Natural killer cell (primary cell): ENCODE measurements around the gene MTAP. TPM values are rescaled to one million over a fixed set of nuclear protein-coding genes. Genes with fewer than 3 reads are reported as not detected.

Experiments
- ATAC-seq, 3 donors: fragments of 150-1000 bp in 2 of 3; fragments of 200-7000 bp in 1 of 3; cut with Tn5 transposase; 1 replicate in 1 of 3; 2 replicates in 2 of 3; pipeline ENCODE4 v1.10.0; 2021; ENCODE audit warnings: mild to moderate bottlenecking in 2 of 3, moderate library complexity in 2 of 3
- DNase-seq, 2 donors: peaks; one replicate each; pipeline versions ENCODE4 v3.0.0 to v3.0.0-alpha.2; 2013 to 2021; ENCODE audit warnings: mixed read lengths in 1 of 2
- H3K27ac ChIP-seq: one replicate; pipeline ENCODE4 v1.5.1; 2013; ENCODE audit warnings: mild to moderate bottlenecking, low read length
- H3K27me3 ChIP-seq: one replicate; pipeline ENCODE4 v1.6.1; 2013; ENCODE audit warnings: low read length; ENCODE audit not compliant: control insufficient read depth, insufficient read depth
- H3K36me3 ChIP-seq: one replicate; pipeline ENCODE4 v1.6.1; 2013; ENCODE audit warnings: low read length; ENCODE audit not compliant: control insufficient read depth, insufficient read depth
- H3K4me1 ChIP-seq: one replicate; pipeline ENCODE4 v1.6.1; 2013; ENCODE audit warnings: low read length; ENCODE audit not compliant: control insufficient read depth, insufficient read depth
- H3K4me3 ChIP-seq: one replicate; pipeline ENCODE4 v1.5.1; 2013; ENCODE audit warnings: low read length
- H3K9me3 ChIP-seq: one replicate; pipeline ENCODE4 v1.6.1; 2013; ENCODE audit warnings: low read length; ENCODE audit not compliant: control insufficient read depth, insufficient read depth
- H3K27ac Mint-ChIP-seq, 2 donors: one replicate each; pipeline ENCODE4 v1.8.0; 2022; ENCODE audit warnings: mild to moderate bottlenecking in 2 of 2, mixed read lengths in 2 of 2, moderate library complexity in 1 of 2
- H3K27me3 Mint-ChIP-seq, 2 donors: one replicate each; pipeline ENCODE4 v1.8.0; 2022; ENCODE audit warnings: low read depth in 2 of 2, mixed read lengths in 2 of 2
- H3K36me3 Mint-ChIP-seq: one replicate; pipeline ENCODE4 v1.8.0; 2022; ENCODE audit warnings: mixed read lengths
- H3K4me1 Mint-ChIP-seq, 2 donors: one replicate each; pipeline ENCODE4 v1.8.0; 2022; ENCODE audit warnings: mixed read lengths in 2 of 2
- H3K4me3 Mint-ChIP-seq: one replicate; pipeline ENCODE4 v1.8.0; 2022; ENCODE audit warnings: mild to moderate bottlenecking, moderate library complexity, mixed read lengths
- H3K9me3 Mint-ChIP-seq, 2 donors: one replicate each; pipeline ENCODE4 v1.8.0; 2022; ENCODE audit warnings: mixed read lengths in 2 of 2
- WGBS: methylation state at CpG from one replicate; pipeline ENCODE4 v1.1.7; 2013; ENCODE audit warnings: missing lambda C conversion rate; ENCODE audit not compliant: insufficient coverage; 5-methylcytosine and 5-hydroxymethylcytosine counted together
- intact Hi-C: fragments of 100-400 bp; cut with micrococcal nuclease; formaldehyde crosslinking; loops from one replicate; pipeline ENCODE4 v1.14.2; 2022
- total RNA-seq, 4 donors: library from RNA; stranded (reverse); fragments of 120-200 nt in 1 of 4; gene quantifications; one replicate each; pipeline versions ENCODE4 v1.2.3 to v1.2.4, GENCODE V29; 2013 to 2022
- TF ChIP-seq, protein P1 (sequence below): fragments of 200-600 bp; IDR thresholded peaks from one replicate; pipeline ENCODE4 v1.8.0; 2022; ENCODE audit warnings: antibody characterized with exemption

MTAP gene
- total RNA-seq, 3 donors from 2014 or later (not counting 1 experiment from before 2014, with no cell fraction given) = 19.4 to 20.7 (median 19.6) TPM

DNA sequence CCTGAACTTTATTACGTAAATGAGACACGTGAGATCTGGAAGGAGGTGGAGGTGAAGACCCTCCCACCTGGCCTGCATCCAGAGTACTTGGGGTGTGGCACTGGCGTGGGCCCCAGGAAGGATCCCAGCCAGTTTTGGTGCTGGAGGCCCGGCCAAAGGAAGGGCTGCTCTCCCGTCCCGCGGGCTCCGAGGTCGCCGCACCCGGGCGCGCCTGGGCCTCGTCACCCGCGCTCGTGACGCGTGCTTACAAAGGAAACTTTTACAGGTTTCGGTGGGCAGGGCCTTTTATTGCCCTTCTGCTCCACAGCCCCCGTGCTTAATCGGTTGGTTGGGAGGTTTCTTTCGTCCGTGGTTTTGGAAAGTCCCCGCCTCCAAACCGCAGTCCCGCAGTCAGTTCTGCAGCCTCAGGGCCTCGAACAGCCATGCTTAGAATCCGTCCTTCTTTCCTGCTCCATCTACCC is 162.5 kb downstream of the MTAP start:
- H3K36me3 Mint-ChIP-seq = peaks cover 18% of the 10 kb centered on the region
- H3K4me1 Mint-ChIP-seq = peaks cover 28 to 35% of the 10 kb centered on the region in 2 donors
- Histone ChIP-seq H3K4me3 (no peak overlapping the region), H3K27ac (no peak overlapping the region), H3K9me3 (peaks cover 25% of the 10 kb centered on the region), H3K36me3 (no peaks in the 10 kb centered on the region), H3K4me1 (peaks cover 26% of the 10 kb centered on the region), H3K27me3 (peaks cover 81% of the 10 kb centered on the region)
- peak overlapping the region in 1 of 2 donors; percentile 54 for H3K27ac Mint-ChIP-seq
- peaks cover 80 to 96% of the 10 kb centered on the region in 2 donors for H3K27me3 Mint-ChIP-seq
- intact Hi-C loops = loop anchor here (5.0 kb wide), 1 partner anchor 42 kb away; the partner anchor contains the start of gene CDKN2B
- peak overlapping the region; percentile 61 for H3K4me3 Mint-ChIP-seq
- DNase-seq (peak; percentile 49 to 84), ATAC-seq (peak; percentile 67 to 76 (median 72))
- TF ChIP-seq, protein P1, sequence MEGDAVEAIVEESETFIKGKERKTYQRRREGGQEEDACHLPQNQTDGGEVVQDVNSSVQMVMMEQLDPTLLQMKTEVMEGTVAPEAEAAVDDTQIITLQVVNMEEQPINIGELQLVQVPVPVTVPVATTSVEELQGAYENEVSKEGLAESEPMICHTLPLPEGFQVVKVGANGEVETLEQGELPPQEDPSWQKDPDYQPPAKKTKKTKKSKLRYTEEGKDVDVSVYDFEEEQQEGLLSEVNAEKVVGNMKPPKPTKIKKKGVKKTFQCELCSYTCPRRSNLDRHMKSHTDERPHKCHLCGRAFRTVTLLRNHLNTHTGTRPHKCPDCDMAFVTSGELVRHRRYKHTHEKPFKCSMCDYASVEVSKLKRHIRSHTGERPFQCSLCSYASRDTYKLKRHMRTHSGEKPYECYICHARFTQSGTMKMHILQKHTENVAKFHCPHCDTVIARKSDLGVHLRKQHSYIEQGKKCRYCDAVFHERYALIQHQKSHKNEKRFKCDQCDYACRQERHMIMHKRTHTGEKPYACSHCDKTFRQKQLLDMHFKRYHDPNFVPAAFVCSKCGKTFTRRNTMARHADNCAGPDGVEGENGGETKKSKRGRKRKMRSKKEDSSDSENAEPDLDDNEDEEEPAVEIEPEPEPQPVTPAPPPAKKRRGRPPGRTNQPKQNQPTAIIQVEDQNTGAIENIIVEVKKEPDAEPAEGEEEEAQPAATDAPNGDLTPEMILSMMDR = no peak
- 1% methylated on average over 29 of the region's 29 CpGs for WGBS
- peaks cover 0 to 8% of the 10 kb centered on the region in 2 donors for H3K9me3 Mint-ChIP-seq

DNA sequence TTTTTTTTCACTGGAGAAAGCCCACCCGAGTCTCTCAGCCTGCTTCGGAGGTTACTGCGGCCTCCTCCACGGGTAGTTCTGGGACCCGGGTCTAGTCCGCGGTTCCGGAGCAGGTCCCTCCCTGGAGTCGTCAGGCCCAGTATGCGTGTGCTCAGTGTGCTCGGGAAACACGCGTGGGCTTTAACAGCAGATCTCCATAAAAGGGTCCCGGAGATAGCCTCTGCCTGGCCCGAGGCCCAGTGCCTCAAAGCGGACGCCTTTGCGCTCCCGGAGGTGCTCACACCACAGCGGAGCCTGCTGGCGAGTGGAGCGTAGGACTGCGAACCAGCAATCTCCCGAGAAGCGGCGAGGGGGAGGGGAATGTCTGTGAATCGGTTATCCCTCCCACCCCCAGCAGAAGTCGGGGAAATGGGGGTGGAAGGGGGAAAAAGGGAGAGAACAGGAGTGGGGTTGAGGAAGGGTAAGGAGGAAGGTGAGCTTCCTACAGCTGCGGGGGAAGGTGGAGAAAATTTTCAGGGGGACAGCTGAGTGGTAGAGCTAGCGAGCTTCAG is 163.0 kb downstream of the MTAP start:
- H3K36me3 ChIP-seq = no peaks in the 10 kb centered on the region
- intact Hi-C loops = loop anchor here (5.0 kb wide), 1 partner anchor 42 kb away; the partner anchor contains the start of gene CDKN2B
- Mint-ChIP-seq H3K4me1 (peaks cover 28 to 38% of the 10 kb centered on the region in 2 donors), H3K27ac (peak overlapping the region in 1 of 2 donors; percentile 54), H3K9me3 (peaks cover 0 to 8% of the 10 kb centered on the region in 2 donors), H3K36me3 (peaks cover 18% of the 10 kb centered on the region), H3K27me3 (peaks cover 82 to 96% of the 10 kb centered on the region in 2 donors), H3K4me3 (peak overlapping the region; percentile 61)
- peaks cover 86% of the 10 kb centered on the region for H3K27me3 ChIP-seq
- peak in 1 of 2 donors; percentile 68 for DNase-seq
- TF ChIP-seq, protein P1 = no peak
- peaks cover 26% of the 10 kb centered on the region for H3K4me1 ChIP-seq
- no peak overlapping the region for H3K4me3 ChIP-seq
- ATAC-seq = peak; percentile 58 to 66 (median 60)
- no peak overlapping the region for H3K27ac ChIP-seq
- peaks cover 28% of the 10 kb centered on the region for H3K9me3 ChIP-seq
- 3% methylated on average over 28 of the region's 30 CpGs for WGBS

DNA sequence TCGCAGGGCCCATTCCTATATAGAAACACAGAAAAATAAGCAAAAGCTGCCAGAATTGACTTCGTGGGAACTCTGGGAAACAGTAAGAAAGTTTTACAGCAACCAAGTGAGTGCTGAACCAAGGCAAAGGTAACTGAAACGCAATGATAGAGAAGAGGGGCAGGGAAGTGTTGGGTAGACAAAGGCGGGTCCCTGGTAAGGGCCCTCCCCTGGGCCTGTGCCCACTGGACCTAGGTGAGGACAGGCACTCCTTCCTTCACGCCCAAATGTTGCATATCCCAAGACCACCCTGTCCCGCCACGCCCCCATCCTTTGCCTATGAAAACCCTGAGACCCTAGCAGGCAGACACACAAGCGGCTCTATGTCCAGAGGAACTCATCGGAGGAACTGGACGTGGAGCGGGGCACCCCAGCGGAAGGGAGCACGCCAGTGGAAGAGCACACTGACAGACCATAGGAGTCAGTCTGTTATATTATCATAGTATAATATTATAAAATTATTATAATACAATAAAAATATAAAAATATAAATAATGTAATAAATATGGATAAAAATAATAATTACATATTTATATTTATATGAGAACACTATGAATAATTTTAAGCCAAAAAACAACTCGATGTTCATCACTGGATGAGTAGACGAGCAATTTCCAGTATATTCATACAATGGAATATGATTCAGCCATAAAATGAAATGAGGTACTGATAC is 163.9 kb downstream of the MTAP start:
- 17% methylated on average over 10 of the region's 15 CpGs for WGBS
- Histone ChIP-seq H3K36me3 (no peaks in the 10 kb centered on the region), H3K4me3 (no peak overlapping the region), H3K27me3 (peaks cover 93% of the 10 kb centered on the region), H3K4me1 (peaks cover 26% of the 10 kb centered on the region), H3K27ac (no peak overlapping the region), H3K9me3 (peaks cover 28% of the 10 kb centered on the region)
- TF ChIP-seq, protein P1 = no peak
- intact Hi-C loops = loop anchor here (2.0 to 5.0 kb wide), 2 partner anchors 21 to 41 kb away; partner anchors contain the start of gene CDKN2B
- H3K27ac Mint-ChIP-seq = peak overlapping the region in 1 of 2 donors; percentile 3
- H3K4me1 Mint-ChIP-seq = peaks cover 28 to 38% of the 10 kb centered on the region in 2 donors
- peaks cover 0 to 8% of the 10 kb centered on the region in 2 donors for H3K9me3 Mint-ChIP-seq
- H3K36me3 Mint-ChIP-seq = peaks cover 18% of the 10 kb centered on the region
- no peak for DNase-seq
- H3K27me3 Mint-ChIP-seq = peaks cover 81 to 96% of the 10 kb centered on the region in 2 donors
- no peak for ATAC-seq
- H3K4me3 Mint-ChIP-seq = peak overlapping the region; percentile 10
